Activated CD8-positive, alpha-beta memory T cell treated with anti-CD3 and anti-CD28 coated beads, Interleukin-2, amount 50 U/mL, for 24 hours (primary cell): Measurements from ENCODE around the gene DHX58.

Source experiments
- DNase-seq: peaks from one replicate; pipeline ENCODE4 v3.0.0-alpha.2; 2020; ENCODE audit errors: extremely low read depth

DHX58 gene

GRCh38 chr17:42055496-42055895, 57.0 kb downstream of the DHX58 start:
- no peak for DNase-seq

GRCh38 chr17:42055027-42055426, 57.5 kb downstream of the DHX58 start:
- no peak for DNase-seq

DNA sequence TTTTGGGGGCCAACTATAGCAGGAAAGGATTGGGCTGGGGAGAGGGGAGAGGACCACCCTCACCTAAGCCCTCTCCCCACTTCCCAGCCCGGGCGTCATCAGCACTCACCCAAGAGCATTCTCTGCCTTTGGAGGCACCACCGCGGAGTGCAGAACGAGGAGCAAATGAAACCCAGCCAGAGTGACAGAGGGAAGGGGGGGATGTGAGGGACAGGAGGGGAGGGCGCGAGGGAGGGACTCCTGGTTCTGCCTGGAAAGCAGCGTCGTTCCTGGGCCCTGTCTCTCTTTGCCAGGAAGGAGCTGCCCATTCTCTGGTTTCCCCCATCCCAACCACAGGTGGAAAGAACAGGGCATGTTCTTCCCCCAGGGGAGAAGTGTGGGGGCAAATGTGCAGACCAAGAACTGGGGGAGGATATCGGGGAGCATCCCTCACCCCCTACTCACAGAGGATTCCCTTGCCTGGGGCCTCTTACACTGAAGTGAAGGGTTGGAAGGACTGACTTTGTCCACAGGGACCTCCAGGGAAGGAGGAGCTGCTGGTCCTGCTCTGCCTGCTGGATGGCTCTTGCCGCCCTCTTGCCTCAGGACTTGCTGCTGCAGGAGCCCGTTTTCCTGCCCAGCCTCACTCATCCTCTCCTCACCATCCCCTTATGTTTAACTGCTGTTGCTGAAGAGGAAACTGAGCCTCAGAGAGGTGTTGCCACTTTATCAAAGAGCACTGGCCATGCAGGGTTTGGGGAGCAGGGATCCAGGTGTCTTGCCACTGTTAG, 58.6 kb downstream of the DHX58 start:
- DNase-seq = no peak

GRCh38 chr17:42052346-42052877, 60.1 kb downstream of the DHX58 start:
- no peak for DNase-seq

- DNase-seq = no peak
Observed at GRCh38 chr17:42051645-42052044, 60.9 kb downstream of the DHX58 start.
